Activated T-helper 1 cell treated with anti-CD3 and anti-CD28 coated beads, Interleukin-2, amount 50 U/mL, for 16 hours (primary cell): ENCODE measurements around the gene STAB2.

Experiments used
- DNase-seq, 2 donors: peaks; one replicate each; pipeline ENCODE4 v3.0.0-alpha.2; 2020; ENCODE audit warnings: low read depth in 1 of 2, low spot score in 1 of 2

STAB2 gene

GRCh38 chr12:103686026-103686425 is 99.0 kb downstream of the STAB2 start:
- DNase-seq = no peak

- no peak for DNase-seq
Measured at GRCh38 chr12:103687253-103687652, 100.2 kb downstream of the STAB2 start.

DNA sequence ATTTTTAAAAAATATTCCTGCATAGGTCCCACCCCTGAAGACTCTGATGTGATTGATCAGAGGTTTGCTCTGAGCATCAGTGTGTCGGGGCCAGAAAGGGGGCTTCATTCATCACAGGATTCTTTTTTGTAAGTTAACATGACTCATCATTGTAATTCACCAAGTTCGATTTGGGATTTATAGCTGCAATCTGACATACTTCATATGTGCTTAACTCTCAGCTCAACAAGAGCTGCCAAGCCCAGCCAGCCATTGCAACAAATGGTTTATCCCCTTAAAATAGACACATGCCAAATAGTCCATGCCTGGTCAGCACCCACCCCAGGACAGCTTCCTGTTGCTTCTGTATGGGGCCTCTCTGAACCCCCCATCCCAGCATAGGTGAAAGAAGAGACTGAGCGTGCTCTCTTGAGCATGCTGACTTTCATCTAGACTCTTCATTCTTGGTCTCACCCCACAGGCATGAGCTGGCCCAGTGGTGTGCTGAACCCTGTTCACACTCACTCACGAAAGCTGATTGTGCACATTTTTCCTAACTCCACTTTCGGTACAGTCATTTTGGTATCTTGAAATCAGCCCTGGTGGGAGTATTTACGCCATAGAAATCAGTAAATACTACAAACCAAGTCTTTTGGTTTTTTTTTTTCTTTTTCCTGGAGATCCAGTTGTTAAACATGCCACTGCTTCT is 101.4 kb downstream of the STAB2 start:
- no peak for DNase-seq

- no peak for DNase-seq
Measured at GRCh38 chr12:103690426-103690825, 103.4 kb downstream of the STAB2 start.

DNA sequence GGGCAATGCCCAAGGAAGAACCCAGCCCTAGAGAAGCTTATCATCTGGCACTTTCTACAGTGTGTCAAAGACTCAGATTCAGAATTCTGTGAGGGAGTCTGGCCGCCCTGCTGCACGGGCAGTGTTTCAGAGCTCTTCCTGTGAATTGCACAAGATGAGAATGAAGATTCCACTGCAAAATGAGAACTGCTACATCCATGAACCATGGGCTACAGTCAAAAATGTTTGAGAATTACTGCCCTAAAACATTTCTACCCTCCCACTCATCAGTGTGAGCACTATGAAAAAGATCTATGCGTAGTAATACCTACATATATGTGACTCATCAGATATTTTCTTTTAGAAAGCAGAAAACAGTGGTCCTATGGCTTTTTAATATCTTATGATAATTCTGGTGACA is 104.0 kb downstream of the STAB2 start:
- DNase-seq = no peak

DNA sequence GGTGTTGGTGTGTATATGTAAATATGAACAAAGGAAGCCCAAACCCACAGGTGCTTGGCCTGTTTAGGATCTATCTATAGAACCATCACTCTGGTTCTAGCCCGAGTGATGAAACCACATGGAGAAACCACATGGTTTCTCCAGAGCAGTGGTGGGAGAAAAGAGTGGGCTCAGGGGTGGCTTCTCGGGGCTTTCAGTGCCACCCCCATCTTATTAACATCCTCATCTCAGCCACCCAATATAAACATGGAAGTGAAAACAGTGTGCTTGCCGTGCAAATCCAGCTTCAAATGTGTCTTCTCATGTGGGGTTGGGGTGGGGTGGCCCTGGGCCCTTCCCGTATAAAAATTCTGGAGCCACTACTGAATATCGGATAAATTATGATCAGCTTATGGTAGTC is 109.0 kb downstream of the STAB2 start:
- DNase-seq = no peak

DNA sequence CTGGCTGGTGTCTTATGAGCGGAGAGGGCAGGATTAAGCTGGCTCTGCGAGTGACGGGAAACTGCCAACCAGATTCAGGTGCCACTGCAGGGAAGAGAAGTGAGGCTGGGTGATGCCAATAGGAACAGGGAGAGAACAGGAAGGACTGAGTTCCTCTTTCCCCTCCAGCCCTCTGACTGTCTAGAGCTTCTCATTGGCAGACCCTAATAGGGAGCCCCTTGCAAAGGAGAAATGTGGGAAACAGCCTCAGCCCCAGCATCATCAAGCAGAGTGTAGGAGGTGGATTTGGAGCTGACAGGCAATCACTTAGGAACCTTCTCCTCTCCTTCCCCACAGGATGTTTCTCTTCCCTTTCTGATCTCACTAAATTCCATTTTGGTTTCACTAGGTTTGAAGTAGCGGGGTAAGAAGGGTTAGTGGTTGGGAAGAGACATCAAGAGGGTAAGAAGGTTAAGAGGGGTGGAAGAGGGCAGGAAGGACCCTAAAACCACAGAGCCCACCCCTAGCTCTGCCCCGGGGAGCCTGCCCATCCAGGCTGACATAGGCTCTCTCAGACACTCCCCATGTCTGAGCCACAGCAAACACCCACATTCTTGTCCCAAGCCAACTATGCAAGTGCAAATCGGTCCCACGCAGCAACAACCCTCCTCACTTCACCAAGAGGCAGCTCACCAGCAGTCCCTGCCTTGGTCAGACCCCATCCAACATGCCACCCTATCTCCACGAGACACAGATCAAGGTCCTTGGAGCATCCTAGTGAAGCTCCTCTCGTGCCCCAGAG is 111.1 kb downstream of the STAB2 start:
- DNase-seq = no peak

- no peak for DNase-seq
Measured at GRCh38 chr12:103698752-103699560, 111.9 kb downstream of the STAB2 start.

DNA sequence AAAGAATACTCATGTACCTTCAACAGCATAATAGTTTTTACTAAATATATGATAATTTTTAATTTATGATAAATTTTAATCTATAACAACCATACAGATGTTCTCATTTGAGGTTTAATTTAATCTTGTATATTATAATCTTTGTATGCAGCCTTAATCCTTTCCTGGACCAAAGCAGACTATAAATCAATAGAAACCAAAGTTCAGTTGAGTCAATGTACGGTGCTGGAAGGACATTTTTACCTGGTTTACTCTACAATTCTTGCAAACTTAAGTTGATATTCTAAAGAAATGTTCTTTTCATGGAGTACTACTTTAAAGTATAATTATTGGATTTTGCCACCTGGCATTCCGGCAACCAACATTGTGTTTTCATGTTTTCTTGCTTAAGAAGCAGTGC is 118.0 kb downstream of the STAB2 start:
- no peak for DNase-seq

DNA sequence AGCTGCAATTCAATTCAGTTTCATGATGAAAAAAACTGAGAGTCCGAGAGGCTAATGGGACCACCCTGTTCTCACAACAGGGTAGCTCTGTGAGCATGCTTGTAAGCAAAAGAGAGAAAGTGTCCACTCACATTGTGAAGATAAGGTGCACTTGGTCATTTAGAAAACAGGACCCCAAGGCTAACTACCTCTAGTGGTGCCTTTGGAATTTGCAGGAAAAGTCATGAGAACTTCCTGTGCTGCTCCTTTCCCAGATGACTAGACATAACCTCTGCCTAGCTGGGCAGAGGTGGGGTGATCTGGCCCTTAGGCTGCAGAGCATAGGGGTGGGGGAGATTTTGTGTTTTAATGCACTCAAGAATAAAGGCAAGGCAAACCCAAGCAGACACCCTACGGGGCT is 118.9 kb downstream of the STAB2 start:
- no peak for DNase-seq

- DNase-seq = no peak
Measured at GRCh38 chr12:103707446-103707845, 120.4 kb downstream of the STAB2 start.

DNA sequence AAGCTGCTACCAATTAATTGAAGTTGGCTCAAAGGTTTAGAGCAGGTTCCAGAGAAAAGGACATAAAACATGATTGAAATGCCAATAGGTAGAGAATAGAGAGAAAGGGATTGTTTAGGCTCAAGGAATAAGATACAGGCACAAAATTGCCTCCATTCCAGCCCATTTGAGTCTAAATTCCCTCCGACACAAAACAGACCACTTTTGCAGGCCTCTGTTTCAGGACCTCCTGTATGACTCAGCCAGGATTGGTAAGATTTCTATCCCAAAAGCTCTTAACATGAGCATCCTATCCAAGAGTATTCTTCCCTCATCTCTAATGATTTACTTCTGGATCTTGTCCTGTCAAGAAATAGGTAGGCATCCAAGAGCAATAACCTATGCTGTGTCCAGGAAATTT is 123.5 kb downstream of the STAB2 start:
- no peak for DNase-seq

GRCh38 chr12:103712216-103712615 is 125.1 kb downstream of the STAB2 start:
- DNase-seq = no peak

- DNase-seq = no peak
Measured at GRCh38 chr12:103715494-103715893, 128.4 kb downstream of the STAB2 start.

GRCh38 chr12:103716517-103717196 is 129.6 kb downstream of the STAB2 start:
- no peak for DNase-seq

GRCh38 chr12:103725398-103725797 is 138.3 kb downstream of the STAB2 start:
- DNase-seq = no peak

- no peak for DNase-seq
Measured at GRCh38 chr12:103727638-103728037, 140.6 kb downstream of the STAB2 start.

- DNase-seq = no peak
Measured at GRCh38 chr12:103728323-103728722, 141.2 kb downstream of the STAB2 start.

- DNase-seq = no peak
Measured at GRCh38 chr12:103729499-103729898, 142.4 kb downstream of the STAB2 start.

- DNase-seq = no peak
Measured at GRCh38 chr12:103731539-103731938, 144.5 kb downstream of the STAB2 start.

DNA sequence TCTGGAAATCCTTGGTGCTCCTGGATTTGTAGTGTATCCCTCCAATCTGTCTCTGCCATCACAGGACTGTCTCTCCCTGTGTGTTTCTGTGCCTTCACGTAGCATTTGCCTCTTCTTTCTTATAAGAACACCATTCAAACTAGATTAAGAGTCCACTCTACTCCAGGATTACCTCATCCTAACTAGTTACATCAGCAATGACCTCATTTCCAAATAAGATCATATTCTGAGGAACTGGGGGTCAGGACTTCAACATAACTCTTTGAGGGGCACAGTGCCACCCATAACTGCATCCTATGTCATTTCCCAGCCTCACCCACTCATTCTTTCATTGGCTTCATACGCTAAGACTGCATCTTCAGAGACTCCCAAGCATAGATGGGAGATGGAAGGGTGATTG is 147.8 kb downstream of the STAB2 start:
- no peak for DNase-seq
